Measurements from ENCODE around the gene MAP3K20.

Gene MAP3K20

GRCh38 chr2:173051463-173052215, 24.0 kb upstream of the MAP3K20 start:
- no peak for DNase-seq

- no peak for DNase-seq
Measured at GRCh38 chr2:173053043-173053699, 22.5 kb upstream of the MAP3K20 start.

GRCh38 chr2:173054466-173054865, 21.2 kb upstream of the MAP3K20 start:
- no peak for DNase-seq

GRCh38 chr2:173056705-173057364, 18.8 kb upstream of the MAP3K20 start:
- DNase-seq = no peak

- DNase-seq = no peak
Measured at GRCh38 chr2:173058097-173058496, 17.5 kb upstream of the MAP3K20 start.

GRCh38 chr2:173058673-173059072, 17.0 kb upstream of the MAP3K20 start:
- no peak for DNase-seq

- DNase-seq = no peak
Measured at GRCh38 chr2:173059292-173059691, 16.4 kb upstream of the MAP3K20 start.

GRCh38 chr2:173059971-173060461, 15.6 kb upstream of the MAP3K20 start:
- no peak for DNase-seq

GRCh38 chr2:173062801-173063200, 12.8 kb upstream of the MAP3K20 start:
- DNase-seq = no peak

- no peak for DNase-seq
Measured at GRCh38 chr2:173064151-173064805, 11.4 kb upstream of the MAP3K20 start.

- DNase-seq = no peak
Measured at GRCh38 chr2:173066887-173067676, 8.6 kb upstream of the MAP3K20 start.

- peak in 1 of 3 experiments; percentile 36 for DNase-seq
Measured at GRCh38 chr2:173075056-173075780, 428 bp upstream of the MAP3K20 start.

GRCh38 chr2:173076581-173077345, 1.1 kb downstream of the MAP3K20 start:
- DNase-seq = peak in 1 of 3 experiments; percentile 21

GRCh38 chr2:173077506-173078177, 2.0 kb downstream of the MAP3K20 start:
- no peak for DNase-seq

GRCh38 chr2:173079141-173079540, 3.5 kb downstream of the MAP3K20 start:
- no peak for DNase-seq

- DNase-seq = no peak
Measured at GRCh38 chr2:173079973-173080860, 4.6 kb downstream of the MAP3K20 start.

GRCh38 chr2:173086518-173087213, 11.0 kb downstream of the MAP3K20 start:
- DNase-seq = no peak

- DNase-seq = no peak
Measured at GRCh38 chr2:173087214-173087581, 11.6 kb downstream of the MAP3K20 start.

All from NCI-H1417 (cell line).